Breast epithelium (tissue), 4 donors: ENCODE data around the gene KHDC3L. TPM values are rescaled to one million over a fixed set of nuclear protein-coding genes. Genes with fewer than 3 reads are reported as not detected.
A peak's percentile ranks its signal among the peaks of the same experiment; 100 is the strongest.
"Not testable (repeated sequence)": the region's sequence is repeated elsewhere in the genome, so short reads cannot be mapped to it uniquely, and the experiment has no call there.

Source experiments
- DNase-seq, 2 donors: peaks; one replicate each; pipeline ENCODE4 v3.0.0-alpha.2; 2019; ENCODE audit warnings: low spot score in 2 of 2
- H3K27ac ChIP-seq, 2 donors: fragments of 200-600 bp; sonication (generic) in 1 of 2; one replicate each; pipeline ENCODE4 v1.5.1; 2016 to 2019; ENCODE audit warnings: mild to moderate bottlenecking in 1 of 2
- H3K27me3 ChIP-seq, 2 donors: fragments of 200-600 bp; sonication (generic) in 1 of 2; one replicate each; pipeline versions ENCODE4 v1.5.1 to v1.6.0; 2017 to 2019; ENCODE audit warnings: control low read depth in 1 of 2, mild to moderate bottlenecking in 1 of 2
- H3K36me3 ChIP-seq: fragments of 200-600 bp; one replicate; pipeline ENCODE4 v1.5.1; 2019
- H3K4me1 ChIP-seq, 2 donors: fragments of 200-600 bp; sonication (generic); one replicate each; pipeline ENCODE4 v1.5.1; 2016 to 2019; ENCODE audit warnings: control low read depth in 1 of 2
- H3K4me3 ChIP-seq, 3 donors: fragments of 200-600 bp; sonication (generic); 1 replicate in 2 of 3; 2 replicates in 1 of 3; pipeline ENCODE4 v1.5.1; 2016 to 2019; ENCODE audit warnings: mild to moderate bottlenecking in 3 of 3, moderate library complexity in 2 of 3
- H3K9me3 ChIP-seq, 2 donors: fragments of 200-600 bp; sonication (generic) in 1 of 2; one replicate each; pipeline ENCODE4 v1.5.1; 2016 to 2019; ENCODE audit warnings: control low read depth in 1 of 2
- POLR2A ChIP-seq: fragments of 450-650 bp; IDR thresholded peaks from one replicate; pipeline ENCODE4 v1.6.1; 2016; ENCODE audit warnings: antibody characterized with exemption, mild to moderate bottlenecking, moderate library complexity
- POLR2AphosphoS5 ChIP-seq, 3 donors: sonication (generic); formaldehyde crosslinking; IDR thresholded peaks; one replicate each; pipeline ENCODE4 v1.6.1; 2017; ENCODE audit warnings: antibody characterized with exemption in 3 of 3
- intact Hi-C: fragments of 100-400 bp; cut with DNase I; formaldehyde crosslinking; loops from one replicate; pipeline ENCODE4 v1.15.1; 2023; ENCODE audit warnings: low total_unique reads
- total RNA-seq, 3 donors: library from RNA; depleted of rRNA; stranded (reverse); fragments of >200 nt; gene quantifications; one replicate each; pipeline ENCODE4 v1.1.0, GENCODE V29; 2016
- TF ChIP-seq, protein P1 (sequence below), 3 donors: fragments of 450-650 bp; IDR thresholded peaks; one replicate each; pipeline ENCODE4 v1.5.1; 2016 to 2017; ENCODE audit warnings: antibody characterized with exemption in 3 of 3, mild to moderate bottlenecking in 3 of 3, moderate library complexity in 3 of 3

The KHDC3L gene
- total RNA-seq, 3 donors from 2014 or later = not detected

DNA sequence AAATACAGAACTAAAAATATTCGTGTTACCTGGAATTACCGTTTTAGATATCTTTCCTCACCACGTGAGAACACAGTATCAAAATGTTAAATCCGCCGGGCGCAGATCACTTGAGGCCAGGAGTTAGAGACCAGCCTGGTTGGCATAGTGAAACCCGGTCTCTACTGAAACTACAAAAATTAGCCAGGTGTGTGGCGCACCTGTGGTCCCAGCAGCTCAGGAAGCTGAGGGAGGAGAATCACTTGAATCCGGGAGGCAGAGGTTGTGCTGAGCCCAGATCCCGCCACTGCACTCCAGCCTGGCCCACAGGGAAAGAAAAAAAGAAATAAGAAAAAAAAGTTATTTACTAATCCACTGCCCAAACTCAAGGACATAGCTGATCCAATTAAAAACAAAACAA lies 27.4 kb downstream of the KHDC3L start:
- H3K36me3 ChIP-seq = no peaks in the 10 kb centered on the region
- no peak overlapping the region for H3K27ac ChIP-seq
- no peak for TF ChIP-seq POLR2A
- TF ChIP-seq, protein P1, sequence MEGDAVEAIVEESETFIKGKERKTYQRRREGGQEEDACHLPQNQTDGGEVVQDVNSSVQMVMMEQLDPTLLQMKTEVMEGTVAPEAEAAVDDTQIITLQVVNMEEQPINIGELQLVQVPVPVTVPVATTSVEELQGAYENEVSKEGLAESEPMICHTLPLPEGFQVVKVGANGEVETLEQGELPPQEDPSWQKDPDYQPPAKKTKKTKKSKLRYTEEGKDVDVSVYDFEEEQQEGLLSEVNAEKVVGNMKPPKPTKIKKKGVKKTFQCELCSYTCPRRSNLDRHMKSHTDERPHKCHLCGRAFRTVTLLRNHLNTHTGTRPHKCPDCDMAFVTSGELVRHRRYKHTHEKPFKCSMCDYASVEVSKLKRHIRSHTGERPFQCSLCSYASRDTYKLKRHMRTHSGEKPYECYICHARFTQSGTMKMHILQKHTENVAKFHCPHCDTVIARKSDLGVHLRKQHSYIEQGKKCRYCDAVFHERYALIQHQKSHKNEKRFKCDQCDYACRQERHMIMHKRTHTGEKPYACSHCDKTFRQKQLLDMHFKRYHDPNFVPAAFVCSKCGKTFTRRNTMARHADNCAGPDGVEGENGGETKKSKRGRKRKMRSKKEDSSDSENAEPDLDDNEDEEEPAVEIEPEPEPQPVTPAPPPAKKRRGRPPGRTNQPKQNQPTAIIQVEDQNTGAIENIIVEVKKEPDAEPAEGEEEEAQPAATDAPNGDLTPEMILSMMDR (IDR thresholded peaks at IDR 0.05) = no peak
- no peak for TF ChIP-seq POLR2AphosphoS5 (IDR thresholded peaks at IDR 0.05)
- no peak overlapping the region for H3K4me3 ChIP-seq
- H3K4me1 ChIP-seq = no peaks in the 10 kb centered on the region
- H3K9me3 ChIP-seq = no peaks in the 10 kb centered on the region
- no peaks in the 10 kb centered on the region for H3K27me3 ChIP-seq
- intact Hi-C loops = no loop called here
- DNase-seq = no peak

GRCh38 chr6:73391675-73392074 lies 29.2 kb downstream of the KHDC3L start:
- no peaks in the 10 kb centered on the region for H3K36me3 ChIP-seq
- H3K4me1 ChIP-seq = no peaks in the 10 kb centered on the region
- no peak for DNase-seq
- TF ChIP-seq, protein P1 (IDR thresholded peaks at IDR 0.05) = no peak
- TF ChIP-seq POLR2AphosphoS5 (IDR thresholded peaks at IDR 0.05) (no peak), POLR2A (no peak)
- H3K27ac ChIP-seq = no peak overlapping the region
- no peaks in the 10 kb centered on the region for H3K27me3 ChIP-seq
- H3K9me3 ChIP-seq = no peaks in the 10 kb centered on the region
- intact Hi-C loops = no loop called here
- no peak overlapping the region for H3K4me3 ChIP-seq

DNA sequence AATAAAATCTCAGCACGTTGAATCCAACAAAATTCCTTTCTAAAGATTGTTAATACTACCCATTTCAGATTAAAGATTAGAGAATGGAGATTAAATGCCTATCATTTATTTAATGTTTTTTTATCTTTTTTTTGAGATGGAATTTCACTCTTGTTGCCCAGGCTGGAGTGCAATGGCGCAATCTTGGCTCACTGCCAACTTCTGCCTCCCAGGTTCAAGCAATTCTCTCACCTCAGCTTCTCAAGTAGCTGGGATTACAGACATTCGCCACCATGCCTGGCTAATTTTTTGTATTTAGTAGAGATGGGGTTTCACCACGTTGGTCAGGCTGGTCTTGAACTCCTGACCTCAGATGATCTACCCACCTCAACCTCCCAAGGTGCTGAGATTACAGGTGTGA lies 29.7 kb downstream of the KHDC3L start:
- intact Hi-C loops, H3K27ac ChIP-seq, H3K4me1 ChIP-seq, H3K36me3 ChIP-seq, DNase-seq, H3K4me3 ChIP-seq, H3K27me3 ChIP-seq, H3K9me3 ChIP-seq: not testable (repeated sequence)

- no peaks in the 10 kb centered on the region for H3K9me3 ChIP-seq
- H3K27ac ChIP-seq = no peak overlapping the region
- no peak overlapping the region for H3K4me3 ChIP-seq
- no peaks in the 10 kb centered on the region for H3K4me1 ChIP-seq
- intact Hi-C loops = no loop called here
- H3K36me3 ChIP-seq = no peaks in the 10 kb centered on the region
- DNase-seq = no peak
- TF ChIP-seq POLR2A = no peak
- TF ChIP-seq, protein P1 (IDR thresholded peaks at IDR 0.05) = no peak
- no peaks in the 10 kb centered on the region for H3K27me3 ChIP-seq
Measured at GRCh38 chr6:73393278-73393677, 30.8 kb downstream of the KHDC3L start.

DNA sequence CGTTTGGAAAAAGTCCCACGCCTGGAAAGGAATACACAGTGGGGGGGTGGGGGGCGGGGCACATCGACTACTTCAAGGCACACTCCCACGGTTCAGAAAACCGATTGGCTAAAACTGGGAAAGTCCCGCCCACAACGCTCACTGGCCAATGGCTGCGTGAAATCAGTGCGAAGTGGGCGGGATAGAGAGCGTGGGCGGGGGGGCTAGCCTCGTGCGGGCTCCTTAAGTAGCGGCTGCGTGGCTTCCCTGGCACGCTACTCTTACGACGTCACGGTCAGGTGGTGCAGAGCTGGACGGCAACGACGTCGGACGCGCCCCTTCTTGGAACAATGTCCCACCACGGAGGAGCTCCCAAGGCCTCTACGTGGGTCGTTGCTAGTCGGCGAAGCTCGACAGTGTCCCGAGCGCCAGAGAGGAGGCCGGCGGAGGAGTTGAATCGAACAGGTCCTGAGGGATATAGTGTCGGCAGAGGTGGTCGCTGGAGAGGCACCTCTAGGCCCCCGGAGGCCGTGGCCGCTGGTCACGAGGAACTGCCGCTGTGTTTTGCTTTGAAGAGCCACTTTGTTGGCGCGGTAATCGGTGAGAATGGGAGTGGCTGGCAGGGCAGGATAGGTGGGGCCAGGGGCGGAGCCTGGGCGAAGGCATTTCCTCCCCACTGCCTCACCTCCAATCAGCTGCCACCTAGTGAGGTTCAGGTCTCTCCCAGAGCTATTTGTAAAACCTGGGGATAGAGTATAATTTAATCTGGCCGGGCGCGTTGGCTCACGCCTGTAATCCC lies 32.3 kb downstream of the KHDC3L start, which contains the start of gene DDX43:
Gene DDX43, plus strand, starts transcription at position 252 of the 778 bp plus-strand sequence. Its CDS starts 78 bp downstream, at position 330.
- Histone ChIP-seq H3K36me3 (no peaks in the 10 kb centered on the region), H3K27ac (peak within 1 kb of the TSS; percentile 33 to 50), H3K4me3 (peak within 1 kb of the TSS; percentile 22 to 58 (median 31)), H3K4me1 (no peaks in the 10 kb centered on the region), H3K9me3 (no peaks in the 10 kb centered on the region), H3K27me3 (no peaks in the 10 kb centered on the region)
- DNase-seq = peak in 1 of 2 donors; percentile 54
- intact Hi-C loops = no loop called here
- TF ChIP-seq, protein P1 (IDR thresholded peaks at IDR 0.05) = no peak
- TF ChIP-seq POLR2A = no peak
- TF ChIP-seq POLR2AphosphoS5 (IDR thresholded peaks at IDR 0.05) = no peak
